ENCODE results near the gene CDKL1. TPM values are rescaled to one million over a fixed set of nuclear protein-coding genes. Genes with fewer than 3 reads are reported as not detected.

The CDKL1 gene
- total and polyA plus RNA-seq, 2 donors (not counting 3 experiments of a cell fraction or from before 2014, with no cell fraction given): 2.6 to 9.7 TPM

GRCh38 chr14:50395448-50395847, 1.2 kb downstream of the CDKL1 start:
- BruUV-seq (replicated peaks): no TSS peak
- Histone ChIP-seq H3K9me1 (replicated peaks; ENCODE audit: control insufficient read depth, extremely low read depth, insufficient read depth, low read length) (no peaks in the 10 kb centered on the region), H3K4me2 (ENCODE audit: insufficient read depth, low read length) (peak overlapping the region; percentile 100), H3K4me1 (ENCODE audit: control insufficient read depth, extremely low read depth, insufficient read depth, low read length) (peaks cover 15% of the 10 kb centered on the region), H3K79me2 (ENCODE audit: control insufficient read depth, insufficient read depth, low read length) (no peaks in the 10 kb centered on the region), H3K9me3 (replicated peaks; ENCODE audit: control insufficient read depth, insufficient read depth, low read length) (no peaks in the 10 kb centered on the region), H3K9ac (replicated peaks; ENCODE audit: extremely low read depth, insufficient read depth, low read length) (no peak overlapping the region), H3K27ac (ENCODE audit: insufficient read depth, low read depth, low read length) (no peak overlapping the region), H2AFZ (ENCODE audit: low read depth, low read length) (peak overlapping the region; percentile 51), H3K27me3 (ENCODE audit: control insufficient read depth in 2 of 2, insufficient read depth in 2 of 2, low read length in 2 of 2) (no peaks in the 10 kb centered on the region), H4K20me1 (replicated peaks; ENCODE audit: control insufficient read depth, extremely low read depth, insufficient read depth, low read length) (no peaks in the 10 kb centered on the region), H3K36me3 (ENCODE audit: control insufficient read depth in 2 of 2, extremely low read depth in 1 of 2, insufficient read depth in 2 of 2, low read length in 2 of 2) (no peaks in the 10 kb centered on the region), H3K4me3 (replicated peaks in 1 of 3; ENCODE audit: insufficient read depth in 1 of 3, low read depth in 1 of 3, low read length in 3 of 3) (peak overlapping the region; percentile 48 to 97 (median 72))
- CTCF ChIA-PET: interaction anchor here (1.5 to 2.4 kb wide), 3 partner anchors 31 to 78 kb away, joined by 4 to 8 read pairs (median 8); no protein-coding TSS in a partner anchor
- FAIRE-seq (no peak), DNase-seq (ENCODE audit: low read depth, low spot score) (no peak)
- no peak for TF ChIP-seq POLR2AphosphoS5 (IDR thresholded peaks at IDR 0.05; ENCODE audit: insufficient read depth, low read depth, low read length)
- no peak for TF ChIP-seq JUN (IDR thresholded peaks at IDR 0.05; ENCODE audit: borderline replicate concordance, insufficient read depth, insufficient read length, low read depth)
- TF ChIP-seq FOS (IDR thresholded peaks at IDR 0.05; ENCODE audit: borderline replicate concordance, insufficient read depth, low read length): no peak
- no peak for TF ChIP-seq MAX (IDR thresholded peaks at IDR 0.05; ENCODE audit: insufficient read depth, insufficient read length)
- no peak for TF ChIP-seq GATA2 (IDR thresholded peaks at IDR 0.05; ENCODE audit: insufficient read depth, insufficient read length, low read depth, low read length)
- TF ChIP-seq CTCF (IDR thresholded peaks at IDR 0.05; ENCODE audit: extremely low read depth in 1 of 2, insufficient read depth in 1 of 2, low read depth in 1 of 2, low read length in 2 of 2): no peak
- no peak for TF ChIP-seq MYC (IDR thresholded peaks at IDR 0.05; ENCODE audit: low read depth, low read length)
- TF ChIP-seq POLR2A (IDR thresholded peaks at IDR 0.05; ENCODE audit: low read depth, low read length): no peak
- TF ChIP-seq EZH2 (IDR thresholded peaks at IDR 0.05; ENCODE audit: borderline replicate concordance, low read depth, low read length, severe bottlenecking): no peak
- intact Hi-C loops (cut with micrococcal nuclease) (loop anchor here (5.0 kb wide), 1 partner anchor 47 kb away; no protein-coding TSS in a partner anchor), dilution Hi-C loops (cut with MboI; ENCODE audit: extremely low pct_ligation_motif_present, low sequenced_read_pairs) (no loop called here)
- POLR2A ChIA-PET: no interaction called here

All from endothelial cell of umbilical vein (primary cell).